GM18858 (cell line): ENCODE data around the gene DIS3L2.
"Not testable (repeated sequence)": the region's sequence is repeated elsewhere in the genome, so short reads cannot be mapped to it uniquely, and the experiment has no call there.

Experiments used
- ATAC-seq: cut with Tn5 transposase; IDR thresholded peaks from one replicate; pipeline ENCODE4 v1.9.1; 2021; ENCODE audit not compliant: unreplicated experiment

DIS3L2 gene

GRCh38 chr2:232288489-232289030, 327.0 kb downstream of the DIS3L2 start:
- no peak for ATAC-seq

DNA sequence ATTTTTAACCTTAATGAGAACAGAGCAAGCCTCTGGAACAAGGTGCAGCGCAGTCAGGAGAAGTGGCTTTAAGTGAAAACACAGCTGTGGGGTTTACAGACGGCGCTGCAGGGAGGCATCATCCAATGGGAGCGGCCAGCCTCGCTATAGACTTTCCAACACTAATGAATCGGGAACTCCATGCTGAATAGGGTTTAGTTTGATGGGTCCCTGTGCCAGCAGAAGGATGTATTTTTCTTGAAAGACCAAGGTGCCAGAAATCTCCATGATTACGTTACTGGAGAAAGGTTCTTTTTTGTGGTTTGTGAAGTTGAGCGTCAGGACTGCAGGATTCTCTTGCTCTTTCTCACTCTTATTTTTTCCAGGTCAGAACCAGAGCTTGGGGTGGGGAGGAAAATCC, 329.2 kb downstream of the DIS3L2 start:
- no peak for ATAC-seq

DNA sequence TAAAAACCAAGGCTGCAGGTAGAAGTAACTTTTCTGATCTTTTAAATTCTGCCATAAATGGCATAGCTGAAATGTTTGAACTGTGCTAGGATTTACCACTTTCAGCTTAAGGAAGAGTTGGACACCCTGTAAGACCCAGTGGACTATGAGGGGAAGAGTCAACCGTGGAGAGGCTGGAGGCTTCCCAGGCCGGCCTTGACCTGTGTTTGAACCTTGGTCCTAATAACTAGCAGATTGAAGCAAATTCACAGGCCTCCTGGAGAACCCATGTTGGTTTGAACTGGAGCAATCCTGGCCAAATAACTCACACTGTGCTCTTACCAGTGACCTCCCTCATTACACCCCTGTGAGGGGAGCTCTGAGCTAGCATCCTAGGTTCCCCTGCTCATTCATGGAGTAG, 329.8 kb downstream of the DIS3L2 start:
- ATAC-seq = no peak

DNA sequence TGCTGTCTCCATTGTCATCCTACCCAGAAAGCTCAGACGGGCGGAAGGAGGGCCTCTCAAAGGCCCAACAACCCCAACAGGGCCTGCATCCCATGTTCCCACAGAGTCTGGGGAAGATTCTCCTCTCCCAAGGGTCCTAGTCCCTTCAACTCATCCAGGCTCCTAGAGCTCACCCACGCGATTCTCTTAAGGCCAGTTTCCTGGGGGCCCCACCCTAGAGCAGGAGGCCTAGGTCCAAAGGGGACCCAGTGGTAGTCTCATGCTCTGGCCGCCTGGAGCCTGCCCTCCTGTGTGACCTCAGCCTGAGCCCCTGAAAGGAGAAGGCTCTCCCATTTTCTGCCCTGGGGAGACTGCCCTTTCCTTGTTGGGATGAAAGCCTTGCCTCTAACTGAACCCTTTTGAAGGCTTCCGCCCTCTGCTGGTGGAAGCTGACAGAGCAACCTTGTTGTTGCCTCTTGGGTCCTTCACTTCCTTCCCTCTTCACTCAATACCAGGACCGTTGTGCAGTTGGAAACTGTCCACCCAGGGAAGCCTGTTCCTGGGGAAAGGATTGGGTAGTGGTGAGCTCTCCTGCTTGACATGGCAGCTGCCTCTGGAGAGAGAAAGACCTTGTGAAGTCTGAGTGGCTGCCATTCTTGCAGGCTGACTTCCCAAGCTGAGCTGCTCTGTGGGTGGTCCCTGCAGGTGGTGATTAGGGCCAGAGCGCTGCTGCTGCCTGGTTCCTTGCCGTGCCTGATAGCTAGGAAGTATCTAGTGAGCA, 331.1 kb downstream of the DIS3L2 start:
- ATAC-seq = no peak

GRCh38 chr2:232293191-232293590, 331.7 kb downstream of the DIS3L2 start:
- no peak for ATAC-seq

- ATAC-seq = no peak
Measured at GRCh38 chr2:232295971-232296370, 334.5 kb downstream of the DIS3L2 start.

GRCh38 chr2:232296776-232297525, 335.4 kb downstream of the DIS3L2 start:
- no peak for ATAC-seq

GRCh38 chr2:232299084-232299483, 337.6 kb downstream of the DIS3L2 start:
- no peak for ATAC-seq

DNA sequence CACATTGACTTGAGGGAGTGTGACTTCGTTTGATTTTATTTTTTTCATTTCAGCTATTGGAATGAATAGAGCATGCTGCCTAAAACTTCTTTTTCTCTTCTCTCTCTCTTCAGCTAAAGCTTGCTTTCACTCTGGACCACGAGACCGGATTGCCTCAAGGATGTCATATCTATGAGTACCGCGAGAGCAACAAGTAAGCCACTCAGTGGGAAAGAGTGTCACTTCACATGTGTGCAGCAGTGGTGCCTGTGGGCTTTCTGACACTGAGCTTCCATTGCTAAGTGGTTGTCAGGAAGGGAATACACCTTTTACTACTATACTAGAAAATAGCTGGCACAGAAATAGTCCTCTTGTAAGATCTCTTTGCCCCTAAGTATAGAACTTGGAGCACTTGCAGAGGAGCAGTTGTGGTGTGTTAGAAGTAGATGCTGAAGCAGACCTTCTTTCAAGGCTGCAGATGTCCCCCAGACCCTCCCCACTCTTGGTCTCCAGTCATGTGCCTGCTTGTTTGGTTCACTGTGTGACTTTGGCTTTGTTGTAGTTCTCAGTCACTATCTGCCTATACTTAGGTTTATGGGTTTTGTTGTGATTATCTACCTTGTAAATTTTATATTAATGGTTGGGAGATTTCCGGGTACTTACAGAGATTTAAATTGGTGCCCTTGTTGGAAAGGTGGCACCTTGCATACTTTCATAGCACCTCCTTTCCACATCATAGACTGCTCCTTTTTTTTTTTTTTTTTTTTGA, 338.6 kb downstream of the DIS3L2 start:
- ATAC-seq = no peak

DNA sequence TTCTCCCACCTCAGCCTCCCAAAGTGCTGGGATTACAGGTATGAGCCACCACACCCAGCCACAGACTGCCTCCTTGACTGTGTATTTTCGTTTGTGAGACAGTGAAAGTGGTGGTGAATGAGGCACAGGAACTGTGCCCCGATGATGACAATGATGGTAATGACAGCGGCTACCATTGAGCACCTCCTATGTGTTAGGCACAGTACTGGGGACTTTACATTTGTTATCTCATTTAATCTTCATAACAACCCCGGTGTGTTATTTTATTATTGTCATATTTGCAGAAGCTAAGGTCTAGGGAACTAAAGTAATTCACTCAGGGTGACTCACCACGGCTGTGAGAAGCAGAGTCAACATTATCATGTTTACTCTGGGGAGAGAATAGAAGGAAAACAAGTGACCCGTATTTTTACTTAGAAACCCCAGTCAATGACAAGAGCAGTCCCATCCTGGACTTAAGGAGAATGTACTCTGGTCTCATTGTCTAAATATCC, 339.4 kb downstream of the DIS3L2 start:
- no peak for ATAC-seq

- ATAC-seq = no peak
Measured at GRCh38 chr2:232304236-232304635, 342.7 kb downstream of the DIS3L2 start.

DNA sequence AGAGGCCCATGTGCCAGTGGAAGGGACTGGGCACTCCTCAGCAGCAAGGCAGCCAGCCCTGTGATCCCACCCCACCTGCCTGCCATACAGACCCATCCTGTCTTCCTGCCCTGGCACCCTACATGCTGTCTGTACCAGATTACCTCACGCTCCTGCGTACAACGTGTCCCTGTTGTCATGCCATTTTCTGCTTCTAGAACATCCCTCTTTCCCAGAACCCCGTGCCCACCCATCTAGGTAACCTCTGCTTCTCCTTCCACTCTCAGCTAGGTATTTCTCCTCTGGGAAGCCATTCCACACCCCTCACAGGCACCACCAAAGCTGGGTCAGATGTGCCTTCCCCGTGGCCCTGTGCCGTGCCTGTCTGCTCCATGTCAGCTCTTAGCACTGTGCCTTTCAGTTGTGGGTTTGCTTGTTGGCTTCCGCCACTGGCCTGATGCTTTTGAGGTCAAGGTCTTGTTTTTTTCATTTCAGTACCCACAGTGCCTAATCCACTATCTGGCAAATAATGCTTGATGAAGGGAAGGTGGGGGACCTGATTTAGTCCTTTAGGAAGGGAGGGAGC, 345.3 kb downstream of the DIS3L2 start:
- ATAC-seq = no peak

DNA sequence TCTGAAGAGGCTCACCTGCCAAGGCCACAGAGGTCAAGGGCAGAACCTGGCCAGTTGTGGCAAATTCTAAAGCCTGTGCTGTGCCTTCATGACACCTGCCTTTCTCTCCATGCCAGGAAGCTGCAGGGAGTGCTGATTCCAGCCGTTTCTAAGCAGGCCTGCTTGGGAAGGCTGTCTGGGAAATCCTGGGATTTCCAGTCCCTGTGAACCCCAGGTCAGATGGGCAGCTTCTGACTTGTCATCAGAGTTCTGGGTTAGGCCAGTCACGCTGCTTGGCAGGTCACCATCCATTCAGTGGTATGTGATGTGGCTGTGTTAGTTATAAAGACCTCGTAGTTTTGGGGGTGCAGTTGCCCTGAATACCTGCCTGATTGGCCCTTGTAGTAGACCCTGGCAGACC, 346.3 kb downstream of the DIS3L2 start:
- ATAC-seq = no peak

DNA sequence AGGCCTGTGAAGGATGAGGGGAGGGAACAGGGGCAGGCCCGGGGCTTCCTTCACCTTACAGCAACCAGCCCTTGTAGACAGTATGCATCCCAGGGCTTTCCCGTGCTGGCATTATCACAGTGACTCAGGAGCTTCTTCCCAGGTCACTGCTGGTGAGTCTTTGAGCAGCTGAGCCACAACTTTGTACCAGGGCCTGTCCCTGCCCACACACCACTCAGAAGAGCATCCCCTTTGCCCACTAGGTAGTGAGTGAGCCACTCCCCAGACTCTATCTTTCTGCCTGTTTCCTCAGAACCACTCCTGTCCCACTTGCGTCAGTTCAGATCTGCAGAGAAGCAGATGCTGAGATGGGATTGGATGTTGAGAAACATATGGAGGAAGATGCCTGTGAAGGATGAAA, 347.5 kb downstream of the DIS3L2 start:
- ATAC-seq = no peak

DNA sequence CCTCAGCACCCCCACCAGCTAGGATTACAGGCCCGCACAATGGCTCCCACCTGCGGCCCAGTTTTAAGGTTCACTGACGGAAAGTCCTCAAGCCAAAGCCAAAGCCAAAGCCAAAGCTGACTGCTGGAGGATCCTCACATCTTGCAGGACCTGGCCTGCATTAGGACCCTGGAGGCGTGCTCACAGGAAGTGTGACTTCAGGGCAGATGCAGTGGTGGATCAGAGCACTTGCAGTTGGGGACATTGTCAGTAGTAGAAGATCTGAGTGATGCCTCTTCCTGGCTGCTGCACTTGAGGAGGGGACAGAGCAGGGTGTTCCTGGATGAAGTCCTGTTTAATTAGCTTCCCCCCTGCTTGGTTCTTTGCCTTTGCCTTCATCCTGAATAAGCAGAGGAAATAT, 348.1 kb downstream of the DIS3L2 start:
- ATAC-seq = no peak

DNA sequence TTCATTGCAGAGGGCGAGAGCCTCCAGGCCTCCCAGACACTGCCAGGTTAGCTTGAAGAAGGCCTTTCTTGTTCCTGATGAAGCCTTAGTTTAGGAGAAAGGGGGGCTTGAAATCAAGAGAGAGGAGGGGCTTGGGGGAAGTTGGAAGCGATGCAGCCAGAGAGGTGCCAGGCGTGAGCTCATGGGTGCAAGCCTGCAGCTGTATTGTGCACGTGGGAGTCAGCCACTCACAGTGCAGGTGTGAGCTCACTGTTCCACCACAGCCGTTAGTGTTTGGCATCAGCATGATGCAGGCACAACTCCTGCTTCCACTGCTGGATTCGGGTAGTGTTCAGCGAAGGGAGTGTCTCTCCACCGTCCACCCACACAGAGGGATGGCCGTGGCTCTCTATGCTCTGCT, 348.6 kb downstream of the DIS3L2 start:
- no peak for ATAC-seq

- no peak for ATAC-seq
Measured at GRCh38 chr2:232310696-232311095, 349.2 kb downstream of the DIS3L2 start.

GRCh38 chr2:232313645-232314044, 352.1 kb downstream of the DIS3L2 start:
- ATAC-seq = not testable (repeated sequence)

DNA sequence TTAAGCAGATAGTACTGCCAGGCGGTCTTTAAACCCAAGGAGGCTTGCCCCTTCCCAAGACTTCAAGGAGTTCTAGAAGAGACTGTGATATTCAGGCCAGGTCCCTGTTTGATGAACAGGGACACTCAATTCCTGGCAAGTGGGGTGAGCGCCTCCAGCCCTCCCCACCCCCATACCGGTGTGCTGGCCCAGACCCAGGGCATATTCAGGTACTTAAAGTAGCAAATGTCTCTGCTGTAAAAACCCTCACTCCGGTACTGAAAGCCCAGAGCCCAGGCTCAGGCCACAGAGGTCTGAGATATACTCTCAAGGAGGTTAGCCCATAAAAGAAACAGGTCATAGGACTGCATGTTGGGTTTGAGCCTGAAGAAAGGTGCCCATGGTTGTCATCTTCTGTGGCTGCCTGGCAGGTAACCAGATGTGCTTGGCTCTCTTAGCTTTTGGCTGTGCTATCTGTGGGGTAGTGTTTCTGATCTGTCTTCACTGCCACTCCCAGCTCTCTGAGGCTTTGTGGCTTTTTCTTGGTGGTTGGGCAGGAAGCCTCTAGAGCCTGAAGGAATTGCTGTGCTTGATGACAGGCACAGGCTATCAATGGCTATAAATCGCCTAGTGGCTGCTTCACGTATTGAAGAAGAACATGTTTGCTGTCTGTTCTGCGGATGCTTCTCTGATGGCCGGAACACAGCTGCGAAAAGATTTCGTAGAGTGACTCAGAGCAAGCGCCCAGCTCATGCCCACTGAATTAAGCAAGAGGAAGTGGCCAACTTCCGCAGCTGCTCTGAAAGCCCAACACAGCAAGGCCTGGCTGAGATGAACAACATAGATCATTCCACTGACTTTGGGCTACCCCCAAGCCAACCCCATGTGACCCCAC, 353.8 kb downstream of the DIS3L2 start:
- peak; percentile 92 for ATAC-seq

DNA sequence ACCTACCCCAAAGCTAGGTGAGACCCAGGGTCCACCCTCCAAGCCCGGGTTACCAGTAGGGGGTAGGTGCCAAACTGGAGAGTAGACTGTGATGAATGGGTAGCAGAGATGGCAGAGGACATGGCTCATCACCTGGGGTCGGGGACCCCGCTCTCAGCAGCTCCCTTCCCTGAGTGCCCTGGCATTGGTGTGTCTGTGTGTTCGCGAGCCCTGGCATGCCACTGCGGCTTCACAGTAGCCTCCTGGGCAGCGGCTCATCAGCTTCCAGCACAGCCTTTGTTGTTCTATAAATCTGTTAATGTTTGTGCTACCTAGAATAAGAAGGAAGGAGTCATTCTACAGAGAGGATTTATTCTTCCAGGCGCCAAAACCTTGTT, 354.4 kb downstream of the DIS3L2 start:
- no peak for ATAC-seq
